SK-N-MC (cell line): ENCODE measurements around the gene ARRDC5.

Experiments
- EZH2 ChIP-seq: fragments of 200-600 bp; sonication (generic); IDR thresholded peaks from one replicate; pipeline ENCODE4 v1.6.1; 2017; ENCODE audit warnings: antibody characterized with exemption
- POLR2AphosphoS5 ChIP-seq: IDR thresholded peaks from 2 replicates; pipeline ENCODE4 v1.6.1; 2012; ENCODE audit warnings: mild to moderate bottlenecking, low read depth, low read length, borderline replicate concordance

- TF ChIP-seq POLR2AphosphoS5 (peak; percentile 81), EZH2 (no peak)
These were observed 6.6 kb upstream of the ARRDC5 start, which contains the start of gene UHRF1 for GRCh38 chr19:4909156-4909896.
